ENCODE data around the gene DENND2D.

DENND2D gene

DNA sequence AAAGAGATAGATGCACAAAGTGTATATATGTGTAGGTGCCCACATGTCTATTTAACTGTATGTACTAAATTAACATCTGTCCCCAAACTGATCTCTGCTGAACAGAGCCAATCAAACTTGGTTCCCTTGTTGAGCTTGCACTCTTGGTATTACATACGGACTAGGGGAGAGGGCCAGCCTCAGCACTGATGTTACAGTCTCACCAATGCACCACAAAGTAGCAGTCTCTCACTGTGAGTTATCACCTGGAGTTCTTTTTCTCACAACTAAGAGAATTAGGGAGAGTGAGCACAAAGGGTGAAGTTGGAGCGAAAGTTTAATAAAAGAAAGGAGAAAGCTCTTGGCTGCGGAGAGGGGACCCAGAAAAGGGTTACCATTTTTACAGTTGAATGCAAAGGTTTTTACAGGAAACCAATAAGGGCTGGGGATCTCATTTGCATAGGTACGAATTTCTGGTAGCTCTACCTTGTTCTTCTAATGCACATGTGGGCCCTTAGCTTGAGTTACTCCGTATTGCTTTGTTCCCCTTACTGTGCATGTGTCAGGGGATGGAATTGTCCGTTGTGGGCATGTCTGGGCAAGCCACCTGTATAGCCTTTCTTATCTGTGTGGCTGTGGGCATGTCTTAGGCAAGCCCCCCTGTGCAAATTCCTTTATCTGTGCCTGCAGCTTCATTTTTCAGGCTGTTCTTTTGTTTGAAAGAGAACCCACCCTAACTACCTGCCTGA, 13.8 kb upstream of the DENND2D start:
- Histone ChIP-seq H2AFZ (no peak overlapping the region), H3K27me3 (ENCODE audit: control insufficient read depth, insufficient read depth, low read length) (no peaks in the 10 kb centered on the region), H3K4me1 (peaks cover 5% of the 10 kb centered on the region), H3K4me3 (ENCODE audit: low read depth, low read length) (no peak overlapping the region), H3K36me3 (ENCODE audit: control insufficient read depth, insufficient read depth, low read length) (no peaks in the 10 kb centered on the region), H3K4me2 (ENCODE audit: low read length) (no peak overlapping the region), H3K9ac (no peak overlapping the region), H3K27ac (no peak overlapping the region), H3K9me3 (ENCODE audit: control insufficient read depth, low read length) (no peaks in the 10 kb centered on the region), H3K79me2 (no peaks in the 10 kb centered on the region)
- TF ChIP-seq, protein P1, sequence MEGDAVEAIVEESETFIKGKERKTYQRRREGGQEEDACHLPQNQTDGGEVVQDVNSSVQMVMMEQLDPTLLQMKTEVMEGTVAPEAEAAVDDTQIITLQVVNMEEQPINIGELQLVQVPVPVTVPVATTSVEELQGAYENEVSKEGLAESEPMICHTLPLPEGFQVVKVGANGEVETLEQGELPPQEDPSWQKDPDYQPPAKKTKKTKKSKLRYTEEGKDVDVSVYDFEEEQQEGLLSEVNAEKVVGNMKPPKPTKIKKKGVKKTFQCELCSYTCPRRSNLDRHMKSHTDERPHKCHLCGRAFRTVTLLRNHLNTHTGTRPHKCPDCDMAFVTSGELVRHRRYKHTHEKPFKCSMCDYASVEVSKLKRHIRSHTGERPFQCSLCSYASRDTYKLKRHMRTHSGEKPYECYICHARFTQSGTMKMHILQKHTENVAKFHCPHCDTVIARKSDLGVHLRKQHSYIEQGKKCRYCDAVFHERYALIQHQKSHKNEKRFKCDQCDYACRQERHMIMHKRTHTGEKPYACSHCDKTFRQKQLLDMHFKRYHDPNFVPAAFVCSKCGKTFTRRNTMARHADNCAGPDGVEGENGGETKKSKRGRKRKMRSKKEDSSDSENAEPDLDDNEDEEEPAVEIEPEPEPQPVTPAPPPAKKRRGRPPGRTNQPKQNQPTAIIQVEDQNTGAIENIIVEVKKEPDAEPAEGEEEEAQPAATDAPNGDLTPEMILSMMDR (IDR thresholded peaks at IDR 0.05): no peak

DNA sequence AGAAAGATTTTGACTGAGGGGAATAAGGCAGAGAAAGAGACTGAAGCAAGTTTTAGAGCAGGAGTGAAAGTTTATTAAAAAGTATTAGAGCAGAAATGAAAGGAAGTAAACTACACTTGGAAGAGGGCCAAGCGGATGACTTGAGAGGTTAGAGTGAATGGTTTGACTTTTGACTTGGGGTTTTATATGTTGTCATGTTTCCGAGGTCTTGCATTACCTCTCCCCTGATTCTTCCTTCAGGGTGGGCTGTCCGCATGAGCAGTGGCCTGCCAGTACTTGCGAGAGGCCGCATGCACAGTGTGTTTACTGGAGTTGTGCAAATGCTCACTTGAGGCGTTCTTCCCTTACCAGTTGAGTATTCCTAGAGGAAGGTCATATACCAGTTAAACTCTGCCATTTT, 13.0 kb upstream of the DENND2D start:
- Histone ChIP-seq H3K27ac (peak overlapping the region; percentile 68), H3K4me3 (ENCODE audit: low read depth, low read length) (no peak overlapping the region), H3K4me1 (peaks cover 5% of the 10 kb centered on the region), H3K27me3 (ENCODE audit: control insufficient read depth, insufficient read depth, low read length) (no peaks in the 10 kb centered on the region), H3K79me2 (no peaks in the 10 kb centered on the region), H3K9me3 (ENCODE audit: control insufficient read depth, low read length) (no peaks in the 10 kb centered on the region), H3K36me3 (ENCODE audit: control insufficient read depth, insufficient read depth, low read length) (no peaks in the 10 kb centered on the region), H3K4me2 (ENCODE audit: low read length) (no peak overlapping the region), H3K9ac (no peak overlapping the region), H2AFZ (no peak overlapping the region)
- TF ChIP-seq, protein P1 (IDR thresholded peaks at IDR 0.05): no peak

DNA sequence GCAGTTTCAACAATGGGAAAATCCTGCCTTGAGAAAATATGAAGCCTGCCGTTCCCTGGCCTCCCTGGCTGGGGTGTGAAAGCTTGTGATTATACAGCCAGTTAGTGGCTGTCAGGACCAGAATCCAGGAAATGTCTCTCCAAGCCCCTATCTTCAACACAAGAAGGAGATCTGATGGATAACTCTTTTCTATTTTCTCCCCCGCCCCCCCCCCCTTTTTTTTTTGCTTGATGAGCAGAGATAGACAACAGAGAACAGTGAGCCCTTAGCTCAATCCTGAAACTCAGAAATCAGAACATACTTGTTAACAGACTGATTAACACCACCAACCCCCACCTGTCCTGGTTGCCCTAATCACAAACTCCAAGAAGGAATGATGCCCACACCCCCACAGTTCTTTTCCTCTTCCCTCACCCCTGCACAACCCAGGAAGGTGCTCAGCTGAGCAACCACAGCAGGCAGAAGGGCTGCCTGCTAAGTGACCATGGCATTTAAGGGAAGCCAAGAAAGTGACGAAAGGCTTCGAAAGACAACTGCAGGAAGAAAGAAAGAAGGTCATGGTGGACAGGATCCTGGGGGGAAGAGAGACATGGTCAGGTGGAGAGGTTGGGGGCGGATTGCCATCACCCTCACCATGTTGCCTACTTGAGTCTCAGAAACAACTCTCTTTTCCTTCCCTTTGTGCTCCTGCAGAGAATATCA, 12.3 kb upstream of the DENND2D start:
- peak overlapping the region; percentile 68 for H3K27ac ChIP-seq
- H3K4me1 ChIP-seq: peaks cover 5% of the 10 kb centered on the region
- no peak overlapping the region for H3K4me3 ChIP-seq (ENCODE audit: low read depth, low read length)
- H3K36me3 ChIP-seq (ENCODE audit: control insufficient read depth, insufficient read depth, low read length): no peaks in the 10 kb centered on the region
- H3K79me2 ChIP-seq: no peaks in the 10 kb centered on the region
- TF ChIP-seq, protein P1 (IDR thresholded peaks at IDR 0.05): no peak
- peak overlapping the region; percentile 16 for H3K4me2 ChIP-seq (ENCODE audit: low read length)
- H3K9ac ChIP-seq: no peak overlapping the region
- H3K9me3 ChIP-seq (ENCODE audit: control insufficient read depth, low read length): no peaks in the 10 kb centered on the region
- H3K27me3 ChIP-seq (ENCODE audit: control insufficient read depth, insufficient read depth, low read length): no peaks in the 10 kb centered on the region
- peak overlapping the region; percentile 60 for H2AFZ ChIP-seq

DNA sequence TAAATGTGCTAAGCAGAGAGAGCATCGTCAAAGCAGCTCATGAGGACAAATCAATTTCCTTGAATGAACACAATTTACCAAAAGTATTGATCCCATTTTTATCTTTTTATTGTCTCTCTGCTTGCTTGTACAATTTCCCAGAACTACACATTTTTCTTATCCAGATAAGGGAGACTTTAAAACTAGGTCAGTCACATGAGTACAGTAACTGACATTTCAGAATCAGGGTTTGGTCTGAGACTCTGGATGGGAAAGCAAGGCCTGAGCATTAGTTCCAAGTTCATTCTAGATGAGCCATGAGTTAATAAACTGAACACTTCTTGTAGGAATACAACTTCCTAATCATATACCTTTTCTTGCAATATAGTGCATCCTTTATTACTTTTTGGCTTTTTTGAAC, 11.5 kb upstream of the DENND2D start:
- Histone ChIP-seq H3K9me3 (ENCODE audit: control insufficient read depth, low read length) (no peaks in the 10 kb centered on the region), H3K4me1 (peaks cover 5% of the 10 kb centered on the region), H3K36me3 (ENCODE audit: control insufficient read depth, insufficient read depth, low read length) (no peaks in the 10 kb centered on the region), H3K79me2 (no peaks in the 10 kb centered on the region), H2AFZ (no peak overlapping the region), H3K4me3 (ENCODE audit: low read depth, low read length) (no peak overlapping the region), H3K27me3 (ENCODE audit: control insufficient read depth, insufficient read depth, low read length) (no peaks in the 10 kb centered on the region), H3K9ac (no peak overlapping the region), H3K4me2 (ENCODE audit: low read length) (no peak overlapping the region), H3K27ac (peak overlapping the region; percentile 62)
- TF ChIP-seq, protein P1 (IDR thresholded peaks at IDR 0.05): no peak

Data from parathyroid adenoma (tissue), 2 donors.